Suprapubic skin (tissue), 3 donors: ENCODE data around the gene RAB11A.

Source experiments
- POLR2A ChIP-seq, 2 donors: fragments of 450-650 bp; IDR thresholded peaks; one replicate each; pipeline ENCODE4 v1.6.1; 2017; ENCODE audit warnings: antibody characterized with exemption in 2 of 2, mild to moderate bottlenecking in 2 of 2, moderate library complexity in 2 of 2
- TF ChIP-seq, protein P1 (sequence below), 2 donors: fragments of 200-600 bp in 1 of 2; fragments of 450-650 bp in 1 of 2; sonication (generic) in 1 of 2; IDR thresholded peaks; one replicate each; pipeline ENCODE4 v1.5.1; 2016 to 2019; ENCODE audit warnings: antibody characterized with exemption in 2 of 2, mild to moderate bottlenecking in 1 of 2, moderate library complexity in 1 of 2

GRCh38 chr15:65881766-65882434 is 12.6 kb downstream of the RAB11A start:
- TF ChIP-seq, protein P1, sequence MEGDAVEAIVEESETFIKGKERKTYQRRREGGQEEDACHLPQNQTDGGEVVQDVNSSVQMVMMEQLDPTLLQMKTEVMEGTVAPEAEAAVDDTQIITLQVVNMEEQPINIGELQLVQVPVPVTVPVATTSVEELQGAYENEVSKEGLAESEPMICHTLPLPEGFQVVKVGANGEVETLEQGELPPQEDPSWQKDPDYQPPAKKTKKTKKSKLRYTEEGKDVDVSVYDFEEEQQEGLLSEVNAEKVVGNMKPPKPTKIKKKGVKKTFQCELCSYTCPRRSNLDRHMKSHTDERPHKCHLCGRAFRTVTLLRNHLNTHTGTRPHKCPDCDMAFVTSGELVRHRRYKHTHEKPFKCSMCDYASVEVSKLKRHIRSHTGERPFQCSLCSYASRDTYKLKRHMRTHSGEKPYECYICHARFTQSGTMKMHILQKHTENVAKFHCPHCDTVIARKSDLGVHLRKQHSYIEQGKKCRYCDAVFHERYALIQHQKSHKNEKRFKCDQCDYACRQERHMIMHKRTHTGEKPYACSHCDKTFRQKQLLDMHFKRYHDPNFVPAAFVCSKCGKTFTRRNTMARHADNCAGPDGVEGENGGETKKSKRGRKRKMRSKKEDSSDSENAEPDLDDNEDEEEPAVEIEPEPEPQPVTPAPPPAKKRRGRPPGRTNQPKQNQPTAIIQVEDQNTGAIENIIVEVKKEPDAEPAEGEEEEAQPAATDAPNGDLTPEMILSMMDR (IDR thresholded peaks at IDR 0.05), result no peak
- no peak for TF ChIP-seq POLR2A (IDR thresholded peaks at IDR 0.05)
